Choroid plexus epithelial cell (primary cell): ENCODE data around the gene TIMM29.
"Not testable (repeated sequence)": the region's sequence is repeated elsewhere in the genome, so short reads cannot be mapped to it uniquely, and the experiment has no call there.

Experiments used
- DNase-seq: peaks from one replicate; pipeline ENCODE4 v3.0.0-alpha.2; 2010; ENCODE audit warnings: low read depth
- H3K4me3 ChIP-seq: 2 replicates; pipeline ENCODE4 v1.5.1; 2011; ENCODE audit warnings: low read depth, mild to moderate bottlenecking, control low read depth, low read length, moderate library complexity
- TF ChIP-seq, protein P1 (sequence below): conservative IDR thresholded peaks from 2 replicates; pipeline ENCODE4 v1.5.1; 2011; ENCODE audit warnings: low read depth, mild to moderate bottlenecking, control low read depth, inconsistent platforms, low read length, moderate library complexity

The TIMM29 gene

DNA sequence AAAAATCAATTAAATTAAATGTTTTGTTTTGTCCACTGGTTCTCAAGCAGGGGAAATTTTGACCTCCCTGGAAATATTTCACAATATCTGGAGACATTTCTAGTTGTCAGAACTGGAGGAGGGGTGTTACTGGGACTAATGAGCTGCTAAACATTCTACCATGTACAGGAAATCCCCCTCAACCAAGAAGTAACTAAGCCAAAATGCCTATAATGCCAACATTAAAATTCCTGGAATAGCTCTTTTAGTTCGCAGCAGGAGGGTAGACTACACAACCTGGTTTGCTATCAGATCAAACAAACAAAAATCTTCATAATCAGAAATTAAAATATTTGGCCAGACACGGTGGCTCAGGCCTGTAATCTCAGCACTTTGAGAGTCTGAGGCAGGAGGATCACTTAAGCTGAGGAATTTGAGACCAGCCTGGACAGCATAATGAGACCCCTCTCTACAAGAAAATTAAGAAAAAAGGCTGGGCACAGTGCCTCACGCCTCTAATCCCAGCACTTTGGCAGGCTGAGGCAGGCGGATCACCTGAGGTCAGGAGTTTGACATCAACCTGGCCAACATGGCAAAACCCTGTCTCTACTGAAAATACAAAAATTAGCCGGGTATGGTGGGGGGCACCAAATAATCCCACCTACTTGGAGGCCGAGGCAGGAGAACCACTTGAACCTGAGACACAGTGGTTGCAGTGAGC is 18.5 kb downstream of the TIMM29 start:
- TF ChIP-seq, protein P1, sequence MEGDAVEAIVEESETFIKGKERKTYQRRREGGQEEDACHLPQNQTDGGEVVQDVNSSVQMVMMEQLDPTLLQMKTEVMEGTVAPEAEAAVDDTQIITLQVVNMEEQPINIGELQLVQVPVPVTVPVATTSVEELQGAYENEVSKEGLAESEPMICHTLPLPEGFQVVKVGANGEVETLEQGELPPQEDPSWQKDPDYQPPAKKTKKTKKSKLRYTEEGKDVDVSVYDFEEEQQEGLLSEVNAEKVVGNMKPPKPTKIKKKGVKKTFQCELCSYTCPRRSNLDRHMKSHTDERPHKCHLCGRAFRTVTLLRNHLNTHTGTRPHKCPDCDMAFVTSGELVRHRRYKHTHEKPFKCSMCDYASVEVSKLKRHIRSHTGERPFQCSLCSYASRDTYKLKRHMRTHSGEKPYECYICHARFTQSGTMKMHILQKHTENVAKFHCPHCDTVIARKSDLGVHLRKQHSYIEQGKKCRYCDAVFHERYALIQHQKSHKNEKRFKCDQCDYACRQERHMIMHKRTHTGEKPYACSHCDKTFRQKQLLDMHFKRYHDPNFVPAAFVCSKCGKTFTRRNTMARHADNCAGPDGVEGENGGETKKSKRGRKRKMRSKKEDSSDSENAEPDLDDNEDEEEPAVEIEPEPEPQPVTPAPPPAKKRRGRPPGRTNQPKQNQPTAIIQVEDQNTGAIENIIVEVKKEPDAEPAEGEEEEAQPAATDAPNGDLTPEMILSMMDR: no peak
- DNase-seq: peak; percentile 76
- no peak overlapping the region for H3K4me3 ChIP-seq

DNA sequence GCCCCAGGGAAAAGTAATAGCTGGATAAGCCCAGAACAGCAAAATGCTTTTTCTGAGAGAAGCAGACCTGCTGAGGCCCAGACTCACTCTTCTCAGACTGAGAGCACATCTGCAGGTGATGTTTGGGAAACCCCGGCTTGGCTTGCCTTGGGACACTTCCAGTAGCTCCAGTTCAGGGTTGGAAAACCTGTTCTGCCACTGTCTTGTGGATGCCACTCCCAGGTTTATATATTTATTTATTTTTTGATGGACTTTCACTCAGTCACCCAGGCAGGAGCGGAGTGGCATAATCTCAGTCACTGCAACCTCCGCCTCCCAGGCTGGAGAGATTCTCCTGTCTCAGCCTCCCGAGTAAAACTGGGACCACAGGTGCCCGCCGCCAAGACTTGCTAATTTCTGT is 24.2 kb downstream of the TIMM29 start:
- TF ChIP-seq, protein P1: no peak
- H3K4me3 ChIP-seq: no peak overlapping the region
- DNase-seq: no peak

DNA sequence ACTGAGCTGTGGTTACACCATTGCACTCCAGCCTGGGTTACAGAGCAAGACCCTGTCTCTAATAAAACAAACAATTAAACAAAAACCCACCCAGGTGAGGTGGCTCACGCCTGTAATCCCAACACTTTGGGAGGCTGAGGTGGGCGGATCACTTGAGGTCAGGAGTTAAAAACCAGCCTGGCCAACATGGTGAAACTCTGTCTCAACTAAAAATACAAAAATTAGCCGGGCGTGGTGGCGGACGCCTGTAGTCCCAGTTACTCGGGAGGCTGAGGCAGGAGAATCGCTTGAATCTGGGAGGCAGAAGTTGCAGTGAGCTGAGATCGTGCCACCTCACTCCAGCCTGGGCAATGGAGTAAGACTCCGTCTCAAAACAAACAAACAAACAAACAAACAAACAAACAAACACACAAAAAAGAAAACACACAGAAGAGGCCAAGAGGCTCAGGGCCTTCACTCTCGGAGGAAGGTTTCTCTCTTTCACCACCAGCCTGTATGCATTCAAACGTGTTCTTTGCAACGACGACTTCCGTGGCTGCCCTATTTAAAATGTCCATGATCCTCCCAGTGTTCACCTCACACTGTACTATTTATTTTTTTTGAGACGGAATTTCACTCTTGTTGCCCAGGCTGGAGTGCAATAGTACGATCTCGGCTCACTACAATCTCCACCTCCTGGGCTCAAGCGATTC is 30.8 kb downstream of the TIMM29 start:
- DNase-seq, H3K4me3 ChIP-seq: not testable (repeated sequence)

DNA sequence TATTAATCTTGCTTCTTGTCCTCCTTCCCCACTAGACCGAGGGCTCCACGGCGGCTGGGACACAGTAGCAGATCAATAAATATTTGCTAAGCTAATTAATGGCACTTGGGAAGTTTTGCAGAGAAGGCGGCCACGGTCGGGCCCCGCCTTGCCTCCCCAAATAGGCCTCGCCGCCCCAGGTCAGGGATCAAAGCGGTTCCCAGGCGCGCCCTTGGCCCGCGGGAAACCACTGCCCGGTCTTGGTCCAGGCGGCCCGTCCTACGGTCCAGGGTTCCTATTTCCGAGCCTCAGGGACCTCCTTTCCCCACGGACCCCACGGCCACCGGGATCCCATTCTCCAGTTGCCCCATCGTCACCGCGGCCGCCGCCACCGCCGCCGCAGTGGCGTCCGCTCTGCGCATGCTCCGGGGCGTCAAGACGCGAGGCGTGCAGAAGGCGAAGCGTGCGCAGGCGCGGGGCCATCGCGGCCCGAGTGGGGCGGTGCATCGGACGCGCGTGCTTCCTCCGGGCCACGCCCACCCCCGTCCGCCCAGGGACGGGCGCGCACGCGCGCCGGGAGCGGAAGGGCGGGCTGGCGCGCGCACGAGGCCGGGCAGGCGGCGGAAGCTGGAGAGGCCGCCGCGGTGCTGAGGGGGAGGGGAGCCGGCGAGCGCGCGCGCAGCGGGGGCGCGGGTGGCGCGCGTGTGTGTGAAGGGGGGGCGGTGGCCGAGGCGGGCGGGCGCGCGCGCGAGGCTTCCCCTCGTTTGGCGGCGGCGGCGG is 31.9 kb downstream of the TIMM29 start, which contains the start of gene SMARCA4:
TSS of gene SMARCA4 (plus strand) at position 717 of the 759 bp plus-strand sequence. CDS start 23,122 bp downstream, outside the sequence.
- DNase-seq: peak; percentile 98
- TF ChIP-seq, protein P1: no peak
- H3K4me3 ChIP-seq: peak within 1 kb of the TSS; percentile 87

DNA sequence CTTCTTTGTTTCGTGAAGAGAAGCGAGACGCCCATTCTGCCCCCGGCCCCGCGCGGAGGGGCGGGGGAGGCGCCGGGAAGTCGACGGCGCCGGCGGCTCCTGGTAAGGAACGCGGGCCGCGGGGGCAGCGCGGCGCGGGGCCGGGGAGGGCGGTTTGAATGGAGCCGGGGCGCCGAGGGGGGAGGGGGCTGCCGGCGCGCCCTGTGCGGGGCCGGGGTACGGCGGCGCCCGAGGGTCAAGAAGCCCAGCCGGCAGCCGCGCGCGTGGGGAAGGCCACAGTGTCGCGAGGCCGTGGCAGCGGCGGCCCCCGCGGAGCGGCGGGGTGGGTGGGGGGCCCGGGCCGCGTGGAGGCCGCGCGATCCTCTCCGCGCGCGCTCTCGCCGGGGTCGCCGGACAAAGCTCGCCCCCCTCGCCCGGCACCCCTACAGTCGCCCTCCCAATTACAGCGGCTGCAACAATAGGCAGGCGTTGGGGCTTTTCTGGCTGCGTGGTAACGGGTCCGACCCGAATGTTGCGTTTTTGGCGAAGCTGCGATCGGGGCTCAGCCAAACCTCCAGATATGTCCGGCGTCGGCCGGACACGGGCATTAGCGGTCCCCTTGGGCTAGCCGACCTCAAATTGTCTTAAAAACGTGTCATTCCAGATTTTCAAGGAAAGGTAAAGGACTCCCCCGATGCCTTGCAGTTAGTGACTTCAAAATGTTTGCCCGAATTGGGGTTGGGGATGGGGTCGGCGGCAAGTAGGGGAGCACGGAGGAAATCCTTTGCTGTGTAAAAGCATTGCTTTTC is 32.7 kb downstream of the TIMM29 start:
- TF ChIP-seq, protein P1: no peak
- peak overlapping the region; percentile 83 for H3K4me3 ChIP-seq
- no peak for DNase-seq

DNA sequence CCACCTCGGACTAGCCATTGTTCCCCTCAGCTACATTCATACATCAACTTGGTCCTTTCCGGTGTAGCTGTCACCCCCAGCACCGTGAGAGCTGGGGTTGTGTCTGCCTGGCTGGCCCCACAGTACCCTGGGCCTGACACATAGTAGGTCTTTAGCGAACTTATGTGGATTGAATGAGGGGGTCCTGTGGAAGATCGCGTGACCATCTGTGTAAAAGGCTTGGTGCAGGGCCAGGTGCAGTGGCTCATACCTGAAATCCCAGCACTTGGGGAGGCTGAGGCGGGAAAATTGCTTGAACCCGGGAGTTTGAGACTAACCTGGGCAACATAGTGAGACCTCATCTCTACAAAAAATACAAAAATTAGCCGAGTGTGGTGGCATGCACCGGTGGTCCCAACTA is 34.3 kb downstream of the TIMM29 start:
- TF ChIP-seq, protein P1: no peak
- DNase-seq: no peak
- peak overlapping the region; percentile 5 for H3K4me3 ChIP-seq
